RWPE2 (cell line): ENCODE measurements around the gene SPG11.
"Not testable (repeated sequence)": the region's sequence is repeated elsewhere in the genome, so short reads cannot be mapped to it uniquely, and the experiment has no call there.

ENCODE experiments used
- ATAC-seq: fragments of 200-7000 bp; cut with Tn5 transposase; 3 replicates; pipeline ENCODE4 v1.9.1; 2021; ENCODE audit warnings: low read depth
- DNase-seq: peaks from one replicate; pipeline ENCODE4 v3.0.0-alpha.2; 2020; ENCODE audit warnings: low spot score
- H3K27ac ChIP-seq: fragments of 450-650 bp; 2 replicates; pipeline ENCODE4 v1.5.1; 2017; ENCODE audit warnings: mild to moderate bottlenecking; ENCODE audit not compliant: poor library complexity, severe bottlenecking
- H3K27me3 ChIP-seq: fragments of 250-450 bp; sonication (Bioruptor Pico); 2 replicates; pipeline ENCODE4 v1.5.1; 2021; ENCODE audit warnings: mild to moderate bottlenecking, moderate library complexity; ENCODE audit not compliant: insufficient read depth, poor library complexity, severe bottlenecking
- H3K36me3 ChIP-seq: fragments of 250-450 bp; sonication (Bioruptor Pico); 2 replicates; pipeline ENCODE4 v1.5.1; 2020; ENCODE audit warnings: low read depth, mild to moderate bottlenecking, moderate library complexity
- H3K4me1 ChIP-seq: fragments of 250-450 bp; sonication (Bioruptor Pico); 2 replicates; pipeline ENCODE4 v1.5.1; 2021; ENCODE audit warnings: mild to moderate bottlenecking, moderate library complexity; ENCODE audit not compliant: insufficient read depth, poor library complexity, severe bottlenecking
- H3K4me3 ChIP-seq: fragments of 250-450 bp; sonication (Bioruptor Pico); 2 replicates; pipeline ENCODE4 v1.5.1; 2021; ENCODE audit warnings: mild to moderate bottlenecking, moderate library complexity; ENCODE audit not compliant: severe bottlenecking
- H3K9me3 ChIP-seq: fragments of 250-450 bp; sonication (Bioruptor Pico); 2 replicates; pipeline ENCODE4 v1.5.1; 2021; ENCODE audit warnings: mild to moderate bottlenecking, moderate library complexity; ENCODE audit not compliant: severe bottlenecking
- CTCF ChIP-seq: fragments of 450-650 bp; IDR thresholded peaks from one replicate; pipeline ENCODE4 v1.5.1; 2017; ENCODE audit warnings: mild to moderate bottlenecking, moderate library complexity; ENCODE audit not compliant: poor library complexity, severe bottlenecking

Gene SPG11

GRCh38 chr15:44641651-44642050, 21.8 kb downstream of the SPG11 start:
- no peak overlapping the region for H3K27ac ChIP-seq
- peaks cover 72% of the 10 kb centered on the region for H3K36me3 ChIP-seq
- no peaks in the 10 kb centered on the region for H3K9me3 ChIP-seq
- TF ChIP-seq CTCF = no peak
- H3K4me3 ChIP-seq = no peak overlapping the region
- DNase-seq (no peak), ATAC-seq (no peak)
- no peaks in the 10 kb centered on the region for H3K4me1 ChIP-seq
- no peaks in the 10 kb centered on the region for H3K27me3 ChIP-seq

- Histone ChIP-seq H3K27ac (no peak overlapping the region), H3K9me3 (no peaks in the 10 kb centered on the region), H3K27me3 (no peaks in the 10 kb centered on the region), H3K4me1 (peaks cover 8% of the 10 kb centered on the region), H3K4me3 (no peak overlapping the region), H3K36me3 (peaks cover 59% of the 10 kb centered on the region)
- no peak for ATAC-seq
- no peak for DNase-seq
- no peak for TF ChIP-seq CTCF
These were observed 26.5 kb downstream of the SPG11 start for GRCh38 chr15:44636976-44637375.

GRCh38 chr15:44633603-44634002, 29.9 kb downstream of the SPG11 start:
- no peak for DNase-seq
- ATAC-seq = no peak
- Histone ChIP-seq H3K4me1 (peaks cover 8% of the 10 kb centered on the region), H3K4me3 (no peak overlapping the region), H3K9me3 (no peaks in the 10 kb centered on the region), H3K27me3 (no peaks in the 10 kb centered on the region), H3K27ac (no peak overlapping the region), H3K36me3 (peaks cover 67% of the 10 kb centered on the region)
- no peak for TF ChIP-seq CTCF

- not testable (repeated sequence) for H3K27ac ChIP-seq, H3K4me1 ChIP-seq, ATAC-seq, DNase-seq, H3K27me3 ChIP-seq, H3K9me3 ChIP-seq, H3K4me3 ChIP-seq
- H3K36me3 ChIP-seq = peaks cover 100% of the 10 kb centered on the region
These were observed 38.2 kb downstream of the SPG11 start for GRCh38 chr15:44625286-44625685.

- ATAC-seq = no peak
These were observed 40.3 kb downstream of the SPG11 start for GRCh38 chr15:44623178-44623577.

More at GRCh38 chr15:44623178-44623577, 40.3 kb downstream of the SPG11 start:
- DNase-seq = no peak
- no peak for TF ChIP-seq CTCF
- H3K4me3 ChIP-seq = no peak overlapping the region
- H3K4me1 ChIP-seq = no peaks in the 10 kb centered on the region
- H3K36me3 ChIP-seq = peaks cover 96% of the 10 kb centered on the region
- H3K9me3 ChIP-seq = no peaks in the 10 kb centered on the region
- no peak overlapping the region for H3K27ac ChIP-seq
- H3K27me3 ChIP-seq = no peaks in the 10 kb centered on the region
